Hematopoietic multipotent progenitor cell treated with erythropoietin and hydrocortisone succinate and interleukin-3 and kit ligand, for 6 days (in vitro differentiated cells): ENCODE results near the gene OSBPL10.

ENCODE experiments used
- DNase-seq: peaks from one replicate; pipeline ENCODE4 v3.0.0-alpha.2; 2015

The OSBPL10 gene

DNA sequence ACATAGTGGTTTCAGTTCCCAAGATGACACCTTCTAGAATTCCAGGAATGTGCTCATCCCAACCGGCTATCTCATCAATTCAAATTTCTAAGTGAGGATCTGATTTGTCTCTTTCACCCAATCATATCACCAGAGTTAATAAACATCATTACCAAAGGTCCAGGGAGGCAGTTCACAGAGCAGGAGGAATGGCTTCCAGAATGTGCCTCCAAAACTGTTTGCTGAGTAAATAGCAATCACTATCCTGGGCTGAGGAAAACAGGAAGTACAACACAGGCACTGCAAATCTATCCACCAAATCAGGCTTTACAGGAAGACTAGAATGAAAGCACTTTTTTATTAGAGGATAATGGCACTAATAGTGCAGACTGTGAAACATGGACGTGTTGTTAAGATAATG, 61.5 kb downstream of the OSBPL10 start:
- no peak for DNase-seq

- DNase-seq: no peak
These were observed 62.6 kb downstream of the OSBPL10 start for GRCh38 chr3:31918179-31919150.

- DNase-seq: no peak
These were observed 63.6 kb downstream of the OSBPL10 start for GRCh38 chr3:31917303-31918005.

DNA sequence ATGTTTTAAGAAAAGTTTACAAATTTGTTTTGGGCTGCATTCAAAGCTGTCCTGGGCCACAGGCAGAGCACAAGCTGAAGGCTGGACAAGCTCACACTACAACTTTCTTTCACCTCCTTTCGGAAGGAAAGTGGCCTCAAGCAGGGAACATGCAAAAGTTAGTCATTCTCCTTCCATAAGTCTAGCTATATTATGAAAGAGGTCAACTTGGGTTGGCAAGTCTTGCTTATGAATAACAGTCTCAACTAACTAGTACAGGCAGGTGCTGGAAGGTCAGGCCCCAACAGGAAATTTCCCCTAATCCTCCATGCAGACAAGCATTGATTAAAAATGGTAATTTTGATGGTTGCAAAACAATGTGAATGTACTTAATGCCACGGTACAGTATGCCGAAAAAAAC, 69.4 kb downstream of the OSBPL10 start:
- no peak for DNase-seq

GRCh38 chr3:31911124-31911523, 69.9 kb downstream of the OSBPL10 start:
- no peak for DNase-seq

DNA sequence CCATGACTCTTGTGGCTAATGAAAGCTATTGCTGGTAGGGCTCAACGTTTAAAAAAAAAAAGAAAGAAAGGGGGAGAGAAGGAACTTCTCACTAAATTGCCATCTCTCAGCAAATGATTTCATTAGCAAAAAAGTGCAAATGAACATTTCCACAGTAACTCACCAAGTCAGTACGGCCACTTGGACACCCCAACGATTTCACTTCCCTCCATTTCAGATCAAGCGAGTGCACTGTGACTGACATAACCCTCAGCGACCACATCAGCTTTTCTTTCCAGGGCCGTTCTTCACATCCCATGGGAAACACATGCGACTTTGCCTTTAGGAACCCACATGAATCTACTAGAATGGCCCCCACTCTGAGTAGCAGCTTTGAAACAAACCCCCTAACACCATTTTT, 71.6 kb downstream of the OSBPL10 start:
- no peak for DNase-seq

DNA sequence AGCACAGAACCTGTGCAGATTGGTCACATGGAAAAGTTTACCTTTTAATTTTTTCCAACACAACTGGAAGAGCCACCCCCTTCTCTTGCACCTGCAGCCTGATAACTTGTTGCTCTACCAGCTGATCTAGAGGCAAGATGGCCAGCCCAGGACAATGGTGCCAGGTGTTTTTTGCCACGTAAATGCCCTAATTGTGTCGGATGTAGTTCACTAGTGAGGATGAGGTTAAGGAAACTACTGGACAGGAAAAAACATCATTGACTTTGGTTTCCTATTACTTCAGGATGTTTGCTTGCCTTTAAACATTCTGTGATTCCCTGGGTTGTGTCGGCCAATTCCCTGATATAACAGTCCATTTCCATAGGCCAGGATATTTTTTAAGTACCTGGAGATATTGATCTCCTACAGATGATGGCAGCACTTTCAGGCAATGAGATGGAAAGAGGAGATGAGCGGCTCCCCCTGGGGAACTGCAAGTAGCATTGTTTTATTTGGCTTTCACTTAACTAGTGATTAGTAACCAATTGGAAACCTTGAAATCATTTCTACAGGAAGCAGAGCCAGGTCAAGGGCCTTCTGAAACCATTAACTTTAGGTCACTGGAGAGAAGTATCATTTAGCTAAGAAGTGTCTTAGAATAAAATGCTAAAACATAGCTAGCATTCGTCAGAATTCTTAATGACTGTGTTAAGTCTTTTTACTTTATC, 72.5 kb downstream of the OSBPL10 start:
- no peak for DNase-seq

- no peak for DNase-seq
These were observed 74.9 kb downstream of the OSBPL10 start for GRCh38 chr3:31906182-31906581.

- no peak for DNase-seq
These were observed 77.2 kb downstream of the OSBPL10 start for GRCh38 chr3:31903686-31904431.

DNA sequence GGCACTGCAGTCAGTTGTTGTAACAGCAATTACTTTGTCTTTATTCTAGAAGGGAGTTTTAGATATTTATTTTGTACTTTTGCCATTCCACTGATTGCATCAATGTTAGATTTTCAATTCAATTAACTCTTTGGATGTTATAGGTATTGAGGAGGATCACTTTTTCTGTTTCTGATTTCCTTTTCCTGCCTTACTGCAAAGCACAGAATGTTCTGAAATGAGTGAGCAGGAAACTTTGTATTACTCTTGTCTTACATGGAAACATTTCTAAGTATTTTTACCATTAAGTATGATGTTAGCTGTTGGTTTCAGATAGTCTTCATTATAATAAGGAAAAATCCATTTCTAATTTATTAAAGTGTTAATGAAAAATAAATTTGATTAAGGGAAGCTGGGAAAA, 80.5 kb downstream of the OSBPL10 start:
- no peak for DNase-seq

- DNase-seq: no peak
These were observed 84.2 kb downstream of the OSBPL10 start for GRCh38 chr3:31896648-31897433.

GRCh38 chr3:31896026-31896425, 85.0 kb downstream of the OSBPL10 start:
- no peak for DNase-seq

GRCh38 chr3:31895471-31895870, 85.6 kb downstream of the OSBPL10 start:
- DNase-seq: no peak

DNA sequence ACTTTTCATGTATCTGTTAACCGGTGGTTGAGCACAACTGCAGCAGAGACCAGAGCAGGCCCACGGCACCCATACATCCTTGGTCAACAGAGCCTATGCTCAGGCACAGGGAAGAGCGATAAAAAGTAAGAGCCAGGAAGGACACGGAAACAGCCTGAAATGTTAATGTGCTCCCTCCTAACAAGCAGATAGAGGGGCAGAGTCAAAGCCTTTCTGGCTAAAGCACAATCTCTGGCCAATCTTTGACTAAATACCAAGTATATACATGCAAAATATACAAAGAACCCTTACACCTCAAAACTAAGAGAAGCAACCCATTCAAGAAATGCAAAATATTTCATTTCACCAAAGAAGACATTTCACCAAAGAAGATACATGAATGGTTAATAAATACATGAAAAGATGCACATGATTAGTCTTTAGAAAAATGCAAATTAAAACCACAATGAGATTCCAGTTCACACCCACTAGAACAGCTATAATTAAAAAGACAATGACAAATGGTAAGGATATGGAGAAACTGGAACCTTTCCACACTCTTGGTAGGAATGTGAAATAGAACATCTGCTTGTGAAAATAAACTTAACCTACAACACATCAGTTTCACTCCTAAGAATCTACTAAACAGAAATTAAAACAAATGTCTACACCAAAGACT, 88.0 kb downstream of the OSBPL10 start:
- DNase-seq: no peak

GRCh38 chr3:31892500-31892899, 88.6 kb downstream of the OSBPL10 start:
- no peak for DNase-seq

GRCh38 chr3:31891876-31892455, 89.1 kb downstream of the OSBPL10 start:
- DNase-seq: no peak

DNA sequence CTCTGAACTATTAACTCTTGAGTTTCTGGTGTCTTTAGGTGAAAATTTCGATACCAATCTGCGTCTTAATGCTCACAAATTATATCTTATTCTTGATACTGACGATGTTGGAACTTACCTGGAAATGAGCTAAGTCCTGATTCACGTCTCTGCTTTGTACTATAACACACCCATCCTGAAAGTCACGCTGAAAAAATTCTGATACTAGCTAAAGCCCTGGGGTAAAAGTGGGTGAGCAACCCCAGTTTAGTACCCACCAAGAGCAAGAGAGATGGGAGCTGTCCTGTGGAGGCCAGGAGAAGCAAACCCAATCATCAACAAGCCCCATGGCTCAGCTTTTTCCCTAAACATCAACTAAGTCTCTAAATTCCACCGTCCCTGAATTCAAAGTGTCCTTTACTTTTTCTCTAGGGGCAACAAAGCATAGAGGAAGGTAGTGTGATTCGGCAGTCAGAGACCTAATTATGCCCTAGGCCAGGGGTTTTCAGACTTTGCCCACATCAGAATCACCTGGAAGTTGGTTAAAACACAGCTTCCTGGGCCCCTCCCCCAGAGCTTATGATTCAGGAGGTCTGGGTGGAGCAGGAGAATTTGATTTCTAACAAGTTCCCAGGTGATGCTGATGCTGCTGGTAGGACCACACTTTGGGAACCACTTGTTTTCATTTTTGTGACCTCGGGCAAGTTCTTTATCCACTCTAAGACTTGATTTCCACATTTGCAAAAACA, 90.2 kb downstream of the OSBPL10 start:
- DNase-seq: no peak

DNA sequence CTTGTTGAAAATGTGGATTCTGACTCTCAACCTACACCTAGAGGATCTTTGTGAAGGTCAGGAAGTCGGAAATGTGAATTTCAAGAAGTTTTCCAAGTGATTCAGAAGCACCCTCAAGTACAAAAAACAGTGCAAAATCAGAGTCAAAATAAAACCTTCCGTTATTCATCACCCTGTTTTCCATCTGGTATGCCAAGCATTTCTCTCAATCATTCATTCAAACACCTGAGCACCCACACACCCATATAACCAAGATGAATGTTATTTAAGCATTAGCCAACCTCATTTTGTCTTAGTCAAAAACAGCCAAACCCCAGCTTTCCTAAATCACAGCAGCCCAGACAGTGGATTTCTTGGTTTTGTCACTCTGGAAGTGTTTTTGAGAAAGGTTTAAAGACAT, 91.1 kb downstream of the OSBPL10 start:
- DNase-seq: no peak

GRCh38 chr3:31885235-31885634, 95.8 kb downstream of the OSBPL10 start:
- DNase-seq: no peak

DNA sequence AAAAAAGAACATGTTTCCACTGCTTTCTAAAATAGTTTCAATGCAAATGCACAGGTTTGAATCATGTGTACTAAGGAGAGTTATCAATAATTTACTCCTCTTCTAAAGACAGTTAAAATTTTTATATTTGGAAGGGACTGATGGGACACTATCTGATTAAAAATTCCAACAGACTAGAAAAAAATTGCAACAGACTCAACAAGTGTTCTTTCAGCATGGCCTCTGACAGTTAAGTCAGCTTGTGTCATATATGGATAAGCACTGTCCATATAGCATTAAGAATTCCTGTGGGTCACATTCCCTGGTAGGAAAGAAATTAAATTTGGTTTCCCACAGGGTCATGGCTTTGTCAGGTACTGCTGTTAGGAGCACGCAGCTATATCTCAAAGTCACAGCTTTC, 96.8 kb downstream of the OSBPL10 start:
- no peak for DNase-seq
